Frontal cortex (tissue), 4 donors: ENCODE data around the gene LRRK1. TPM values are rescaled to one million over a fixed set of nuclear protein-coding genes. Genes with fewer than 3 reads are reported as not detected.

Experiments used
- DNase-seq, 2 donors: peaks; one replicate each; pipeline ENCODE4 v3.0.0; 2012; ENCODE audit warnings: low spot score in 2 of 2
- FAIRE-seq: peaks from 2 replicates; lab custom pipeline; 2012; peaks lifted over from hg19 to GRCh38; lab: Jason Lieb, UNC
- total RNA-seq: library from RNA; depleted of rRNA; stranded (reverse); fragments of >200 nt; gene quantifications from one replicate; pipeline ENCODE4 v1.2.3, GENCODE V29; 2014
- donor health status: control.
- donor health status: control.
- donor health status: control.

LRRK1 gene
- total RNA-seq, 1 donor from 2014 or later: 0.82 TPM

GRCh38 chr15:100909989-100910955 is 8.9 kb upstream of the LRRK1 start:
- FAIRE-seq (no peak), DNase-seq (no peak)

- no peak for DNase-seq
- FAIRE-seq: no peak
These were observed 8.1 kb upstream of the LRRK1 start for GRCh38 chr15:100911086-100911485.

GRCh38 chr15:100913961-100914360 is 5.2 kb upstream of the LRRK1 start:
- no peak for FAIRE-seq
- no peak for DNase-seq

- FAIRE-seq (no peak), DNase-seq (no peak)
These were observed 4.3 kb upstream of the LRRK1 start for GRCh38 chr15:100914876-100915275.

- FAIRE-seq: no peak
- peak; percentile 68 to 78 for DNase-seq
These were observed 995 bp upstream of the LRRK1 start for GRCh38 chr15:100918034-100918689.

GRCh38 chr15:100919481-100920405 is 586 bp downstream of the LRRK1 start:
- DNase-seq (peak; percentile 33 to 44), FAIRE-seq (no peak)

- DNase-seq (no peak), FAIRE-seq (no peak)
These were observed 1.5 kb downstream of the LRRK1 start for GRCh38 chr15:100920516-100921135.

- DNase-seq (no peak), FAIRE-seq (no peak)
These were observed 3.3 kb downstream of the LRRK1 start for GRCh38 chr15:100922192-100923040.

GRCh38 chr15:100923076-100923475 is 3.9 kb downstream of the LRRK1 start:
- FAIRE-seq (no peak), DNase-seq (no peak)

GRCh38 chr15:100923902-100924301 is 4.7 kb downstream of the LRRK1 start:
- FAIRE-seq: no peak

GRCh38 chr15:100924436-100924835 is 5.3 kb downstream of the LRRK1 start:
- DNase-seq (no peak), FAIRE-seq (no peak)

More at GRCh38 chr15:100923902-100924301, 4.7 kb downstream of the LRRK1 start:
- DNase-seq: no peak

- no peak for DNase-seq
- no peak for FAIRE-seq
These were observed 6.3 kb downstream of the LRRK1 start for GRCh38 chr15:100925480-100925879.

GRCh38 chr15:100926258-100926657 is 7.1 kb downstream of the LRRK1 start:
- no peak for FAIRE-seq
- DNase-seq: no peak

GRCh38 chr15:100926971-100927756 is 8.0 kb downstream of the LRRK1 start:
- FAIRE-seq: no peak

GRCh38 chr15:100928632-100929280 is 9.6 kb downstream of the LRRK1 start:
- DNase-seq (no peak), FAIRE-seq (no peak)

More at GRCh38 chr15:100926971-100927756, 8.0 kb downstream of the LRRK1 start:
- DNase-seq: no peak

- DNase-seq: no peak
- FAIRE-seq: no peak
These were observed 10.5 kb downstream of the LRRK1 start for GRCh38 chr15:100929641-100930042.

- DNase-seq (no peak), FAIRE-seq (no peak)
These were observed 11.2 kb downstream of the LRRK1 start for GRCh38 chr15:100930306-100930848.
